Esophagus muscularis mucosa (tissue), 4 donors: ENCODE measurements around the gene TMEM92. TPM values are rescaled to one million over a fixed set of nuclear protein-coding genes. Genes with fewer than 3 reads are reported as not detected.

Experiments used
- DNase-seq: peaks from one replicate; pipeline ENCODE4 v3.0.0-alpha.2; 2017; ENCODE audit errors: extremely low spot score
- H3K27ac ChIP-seq, 4 donors: fragments of 200-600 bp; sonication (generic); replicated peaks in 1 of 4; 1 replicate in 3 of 4; 2 replicates in 1 of 4; pipeline ENCODE4 v1.5.1; 2016 to 2019; ENCODE audit warnings: mild to moderate bottlenecking in 1 of 4
- H3K27me3 ChIP-seq, 4 donors: fragments of 200-600 bp; sonication (generic); one replicate each; pipeline versions ENCODE4 v1.5.1 to v1.6.0; 2016 to 2019
- H3K36me3 ChIP-seq, 4 donors: fragments of 200-600 bp; sonication (generic); one replicate each; pipeline ENCODE4 v1.5.1; 2016 to 2019
- H3K4me1 ChIP-seq, 4 donors: fragments of 200-600 bp; sonication (generic); one replicate each; pipeline ENCODE4 v1.5.1; 2016 to 2019
- H3K4me3 ChIP-seq, 4 donors: fragments of 200-600 bp; sonication (generic); 1 replicate in 2 of 4; 2 replicates in 2 of 4; pipeline ENCODE4 v1.5.1; 2016 to 2019; ENCODE audit warnings: mild to moderate bottlenecking in 4 of 4, moderate library complexity in 1 of 4
- H3K9me3 ChIP-seq, 4 donors: fragments of 200-600 bp; sonication (generic); 1 replicate in 3 of 4; 2 replicates in 1 of 4; pipeline ENCODE4 v1.5.1; 2016 to 2019
- EP300 ChIP-seq: sonication (generic); formaldehyde crosslinking; IDR thresholded peaks from one replicate; pipeline ENCODE4 v1.6.1; 2017; ENCODE audit warnings: antibody characterized with exemption
- POLR2A ChIP-seq: fragments of 450-650 bp; IDR thresholded peaks from one replicate; pipeline ENCODE4 v1.6.1; 2017; ENCODE audit warnings: antibody characterized with exemption, moderate library complexity, mild to moderate bottlenecking, low read depth
- POLR2AphosphoS5 ChIP-seq, 2 donors: sonication (generic); formaldehyde crosslinking; IDR thresholded peaks; one replicate each; pipeline ENCODE4 v1.6.1; 2017; ENCODE audit warnings: antibody characterized with exemption in 2 of 2
- WGBS: methylation state at CpG from one replicate; pipeline ENCODE4 v1.1.5; 2018; 5-methylcytosine and 5-hydroxymethylcytosine counted together
- intact Hi-C: fragments of 100-400 bp; cut with DNase I; formaldehyde crosslinking; loops from one replicate; pipeline ENCODE4 v1.15.1; 2023
- total RNA-seq, 4 donors: library from RNA; depleted of rRNA; stranded (reverse); fragments of >200 nt; gene quantifications; one replicate each; pipeline versions ENCODE4 v1.1.0 to v1.2.1, GENCODE V29; 2016
- TF ChIP-seq, protein P1 (sequence below), 3 experiments: fragments of 200-600 bp in 2 of 3; fragments of 450-650 bp in 1 of 3; sonication (generic) in 2 of 3; IDR thresholded peaks; one replicate each; pipeline ENCODE4 v1.5.1; 2017 to 2019; ENCODE audit warnings: antibody characterized with exemption in 3 of 3, mild to moderate bottlenecking in 2 of 3, moderate library complexity in 1 of 3

The TMEM92 gene
- total RNA-seq, 4 donors from 2014 or later = 0.80 TPM; not detected in 3

DNA sequence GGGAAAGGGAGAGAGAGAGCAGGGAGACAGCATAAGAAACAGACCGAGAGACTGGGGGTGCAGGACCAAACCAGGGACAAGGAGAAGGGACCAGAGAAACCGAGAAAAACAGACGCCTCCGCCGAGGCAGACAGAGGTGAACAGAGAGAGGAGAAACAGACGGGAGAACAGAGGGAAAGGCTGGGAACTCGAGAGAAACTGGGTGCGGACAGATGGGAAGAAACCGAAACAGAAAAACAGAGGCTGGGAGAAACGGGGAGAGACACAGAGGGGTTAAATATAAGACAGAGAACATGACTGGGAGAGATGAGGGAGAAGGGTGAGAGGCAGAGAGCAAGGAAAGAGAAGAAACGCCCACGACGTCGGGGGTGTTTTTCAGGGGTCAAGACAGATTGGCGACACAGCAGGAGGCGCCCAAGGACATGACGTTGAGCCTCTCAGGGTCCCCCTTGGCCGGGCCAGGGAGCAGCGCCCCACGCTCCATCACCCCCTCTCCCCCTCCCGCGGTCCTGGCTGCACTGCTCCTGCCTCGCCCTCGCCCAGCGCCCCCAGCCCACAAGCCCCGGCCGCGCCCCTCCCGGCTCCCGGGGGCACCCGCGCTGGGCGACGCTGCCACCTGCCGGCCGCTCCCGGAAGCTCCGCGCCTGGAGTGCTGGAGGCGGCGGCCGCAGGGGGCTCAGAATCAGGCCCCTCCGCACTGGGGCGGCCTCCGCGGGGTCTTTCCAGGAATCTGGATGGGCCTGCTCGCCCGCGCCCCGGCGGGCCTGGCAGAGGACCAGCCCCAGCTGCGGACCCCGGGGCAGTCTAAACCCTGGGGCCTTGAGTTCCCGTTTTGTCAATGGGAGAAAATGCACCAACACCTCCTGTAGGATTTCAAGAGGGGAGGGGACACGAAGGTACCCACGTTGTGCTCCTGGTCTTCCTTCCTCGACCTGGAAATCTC, 1.3 kb upstream of the TMEM92 start:
- peak overlapping the region; percentile 74 to 86 (median 80) for H3K27ac ChIP-seq
- no peaks in the 10 kb centered on the region for H3K9me3 ChIP-seq
- no peaks in the 10 kb centered on the region for H3K36me3 ChIP-seq
- H3K27me3 ChIP-seq = peaks cover 0 to 13% (median 0%) of the 10 kb centered on the region in 4 donors
- TF ChIP-seq EP300 (no peak), POLR2AphosphoS5 (IDR thresholded peaks at IDR 0.05) (peak in 1 of 2 donors; percentile 27), POLR2A (no peak)
- TF ChIP-seq, protein P1, sequence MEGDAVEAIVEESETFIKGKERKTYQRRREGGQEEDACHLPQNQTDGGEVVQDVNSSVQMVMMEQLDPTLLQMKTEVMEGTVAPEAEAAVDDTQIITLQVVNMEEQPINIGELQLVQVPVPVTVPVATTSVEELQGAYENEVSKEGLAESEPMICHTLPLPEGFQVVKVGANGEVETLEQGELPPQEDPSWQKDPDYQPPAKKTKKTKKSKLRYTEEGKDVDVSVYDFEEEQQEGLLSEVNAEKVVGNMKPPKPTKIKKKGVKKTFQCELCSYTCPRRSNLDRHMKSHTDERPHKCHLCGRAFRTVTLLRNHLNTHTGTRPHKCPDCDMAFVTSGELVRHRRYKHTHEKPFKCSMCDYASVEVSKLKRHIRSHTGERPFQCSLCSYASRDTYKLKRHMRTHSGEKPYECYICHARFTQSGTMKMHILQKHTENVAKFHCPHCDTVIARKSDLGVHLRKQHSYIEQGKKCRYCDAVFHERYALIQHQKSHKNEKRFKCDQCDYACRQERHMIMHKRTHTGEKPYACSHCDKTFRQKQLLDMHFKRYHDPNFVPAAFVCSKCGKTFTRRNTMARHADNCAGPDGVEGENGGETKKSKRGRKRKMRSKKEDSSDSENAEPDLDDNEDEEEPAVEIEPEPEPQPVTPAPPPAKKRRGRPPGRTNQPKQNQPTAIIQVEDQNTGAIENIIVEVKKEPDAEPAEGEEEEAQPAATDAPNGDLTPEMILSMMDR (IDR thresholded peaks at IDR 0.05) = peak in 2 of 3 experiments; percentile 99 to 100
- peak overlapping the region; percentile 62 to 78 (median 68) for H3K4me3 ChIP-seq
- peaks cover 18 to 54% (median 32%) of the 10 kb centered on the region in 4 donors for H3K4me1 ChIP-seq
- DNase-seq = no peak
- intact Hi-C loops = loop anchor here (1.0 kb wide), 1 partner anchor 73 kb away; no protein-coding TSS in a partner anchor
- 4% methylated on average over 40 of the region's 57 CpGs for WGBS

DNA sequence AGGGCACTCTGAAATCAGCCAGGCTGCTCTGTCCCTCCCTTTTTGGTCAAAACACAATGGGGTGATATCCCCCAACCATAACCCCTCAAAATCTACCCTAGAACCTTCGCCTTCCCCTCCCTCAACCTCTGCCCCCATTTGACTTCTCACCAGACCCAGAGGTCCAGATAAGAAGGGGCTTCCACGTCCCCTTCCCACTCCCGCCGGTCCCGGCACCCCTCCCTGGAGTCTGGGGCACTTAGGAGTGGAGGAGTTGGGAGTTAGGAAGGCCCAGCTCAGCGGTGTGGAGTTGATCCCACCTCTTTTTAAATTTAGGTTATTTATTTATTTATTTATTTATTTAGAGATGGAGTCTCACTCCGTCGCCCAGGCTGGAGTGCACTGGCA, 619 bp upstream of the TMEM92 start:
- Histone ChIP-seq H3K27ac (peak overlapping the region in 3 of 4 donors; percentile 77 to 86 (median 83)), H3K9me3 (no peaks in the 10 kb centered on the region), H3K27me3 (peaks cover 0 to 19% (median 0%) of the 10 kb centered on the region in 4 donors), H3K4me3 (peak overlapping the region in 3 of 4 donors; percentile 62 to 78 (median 74)), H3K36me3 (no peaks in the 10 kb centered on the region), H3K4me1 (peaks cover 18 to 54% (median 32%) of the 10 kb centered on the region in 4 donors)
- TF ChIP-seq EP300 (no peak), POLR2AphosphoS5 (IDR thresholded peaks at IDR 0.05) (no peak), POLR2A (no peak)
- TF ChIP-seq, protein P1 (IDR thresholded peaks at IDR 0.05) = no peak
- intact Hi-C loops = loop anchor here (1.0 kb wide), 1 partner anchor 73 kb away; no protein-coding TSS in a partner anchor
- no peak for DNase-seq
- 84% methylated on average over 8 of the region's 8 CpGs for WGBS

DNA sequence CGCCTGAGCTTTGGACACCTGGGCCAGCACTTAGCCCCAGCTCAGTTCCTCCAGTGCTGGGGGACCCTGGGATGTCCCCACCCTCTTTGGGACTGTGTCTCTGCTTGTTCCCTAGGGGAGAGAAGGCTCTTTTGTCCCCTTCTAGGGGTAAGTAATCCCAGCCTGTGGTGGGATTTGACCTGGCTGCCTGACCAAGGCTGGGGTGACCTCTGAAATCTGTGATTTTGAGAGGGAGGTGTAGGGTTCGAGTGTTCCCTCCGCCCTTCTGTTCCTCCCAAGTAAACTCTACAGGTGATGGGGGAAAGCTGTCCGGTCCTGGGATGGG, 593 bp downstream of the TMEM92 start:
- Histone ChIP-seq H3K27ac (no peak overlapping the region), H3K36me3 (no peaks in the 10 kb centered on the region), H3K4me1 (peaks cover 18 to 50% (median 35%) of the 10 kb centered on the region in 4 donors), H3K9me3 (no peaks in the 10 kb centered on the region), H3K27me3 (peaks cover 0 to 21% (median 0%) of the 10 kb centered on the region in 4 donors), H3K4me3 (no peak overlapping the region)
- WGBS = 90% methylated on average over 4 of the region's 4 CpGs
- intact Hi-C loops = no loop called here
- no peak for TF ChIP-seq EP300
- no peak for TF ChIP-seq POLR2AphosphoS5 (IDR thresholded peaks at IDR 0.05)
- no peak for TF ChIP-seq POLR2A
- TF ChIP-seq, protein P1 (IDR thresholded peaks at IDR 0.05) = no peak
- no peak for DNase-seq

DNA sequence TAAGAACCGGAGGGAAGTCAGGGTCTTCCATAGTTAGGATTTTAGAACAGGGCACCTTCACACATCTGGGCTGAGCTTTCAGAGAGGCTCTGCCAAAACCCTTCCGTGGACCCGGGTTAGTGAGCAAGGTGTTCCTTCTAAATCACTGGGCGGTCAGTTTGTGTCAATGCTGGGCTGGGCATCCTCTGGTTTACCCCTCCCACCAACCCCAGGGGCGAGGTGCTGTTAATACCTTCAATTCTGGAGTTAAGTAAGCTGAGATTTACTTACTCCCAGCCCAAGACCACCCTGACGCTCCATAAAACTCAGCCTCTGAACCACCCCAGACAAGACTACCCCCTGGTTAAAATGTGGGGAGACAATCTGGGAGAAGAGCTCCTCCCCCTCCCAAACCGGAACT, 1.0 kb downstream of the TMEM92 start:
- TF ChIP-seq, protein P1 (IDR thresholded peaks at IDR 0.05) = no peak
- TF ChIP-seq EP300 (no peak), POLR2A (no peak), POLR2AphosphoS5 (IDR thresholded peaks at IDR 0.05) (no peak)
- Histone ChIP-seq H3K27ac (no peak overlapping the region), H3K4me3 (no peak overlapping the region), H3K9me3 (no peaks in the 10 kb centered on the region), H3K27me3 (peaks cover 0 to 21% (median 0%) of the 10 kb centered on the region in 4 donors), H3K36me3 (no peaks in the 10 kb centered on the region), H3K4me1 (peaks cover 17 to 45% (median 32%) of the 10 kb centered on the region in 4 donors)
- no peak for DNase-seq
- intact Hi-C loops = no loop called here
- WGBS = 83% methylated on average over 4 of the region's 7 CpGs
